Mesendoderm (in vitro differentiated cells): ENCODE results near the gene UHRF1.

Experiments used
- small RNA-seq: library from polyadenylated mRNA; stranded (forward); fragments of <200 nt; extraction: miRNeasy Mini kit (QIAGEN cat#:217004); gene quantifications from one replicate; pipeline ENCODE3, GENCODE V24; 2013; ENCODE audit not compliant: insufficient read depth

UHRF1 gene

Small RNAs within 50 kb of the gene (small RNA-seq; reads per million reads assigned to genes)
- 1.3 reads per million for gene MIR4747
